NCI-H1417 treated with DMSO at 0.1 percent for 48 hours (cell line): ENCODE results near the gene RSU1.

Experiments
- DNase-seq: peaks from one replicate; lab custom pipeline; 2025; lab: John Stamatoyannopoulos, UW

RSU1 gene

GRCh38 chr10:16822027-16822426 is 4.8 kb upstream of the RSU1 start:
- no peak for DNase-seq

- no peak for DNase-seq
Measured at GRCh38 chr10:16820421-16820820, 3.2 kb upstream of the RSU1 start.

GRCh38 chr10:16820018-16820417 is 2.8 kb upstream of the RSU1 start:
- DNase-seq: no peak

GRCh38 chr10:16819436-16819835 is 2.2 kb upstream of the RSU1 start:
- DNase-seq: no peak

GRCh38 chr10:16819026-16819425 is 1.8 kb upstream of the RSU1 start:
- DNase-seq: no peak

- no peak for DNase-seq
Measured at GRCh38 chr10:16816830-16817124, 447 bp downstream of the RSU1 start.

GRCh38 chr10:16816171-16816570 is 1.1 kb downstream of the RSU1 start:
- no peak for DNase-seq

- DNase-seq: no peak
Measured at GRCh38 chr10:16814012-16814411, 3.2 kb downstream of the RSU1 start.

- DNase-seq: no peak
Measured at GRCh38 chr10:16812676-16813075, 4.5 kb downstream of the RSU1 start.

GRCh38 chr10:16811765-16812164 is 5.5 kb downstream of the RSU1 start:
- no peak for DNase-seq

- no peak for DNase-seq
Measured at GRCh38 chr10:16811292-16811691, 5.9 kb downstream of the RSU1 start.

GRCh38 chr10:16809074-16809718 is 8.0 kb downstream of the RSU1 start:
- no peak for DNase-seq

GRCh38 chr10:16804123-16804522 is 13.1 kb downstream of the RSU1 start:
- DNase-seq: no peak

- DNase-seq: no peak
Measured at GRCh38 chr10:16803464-16803863, 13.8 kb downstream of the RSU1 start.

- DNase-seq: no peak
Measured at GRCh38 chr10:16799621-16800020, 17.6 kb downstream of the RSU1 start.

GRCh38 chr10:16798571-16798970 is 18.7 kb downstream of the RSU1 start:
- DNase-seq: no peak

GRCh38 chr10:16795410-16796073 is 21.7 kb downstream of the RSU1 start:
- no peak for DNase-seq

- DNase-seq: no peak
Measured at GRCh38 chr10:16794005-16794404, 23.2 kb downstream of the RSU1 start.

- DNase-seq: no peak
Measured at GRCh38 chr10:16792675-16793074, 24.5 kb downstream of the RSU1 start.

- no peak for DNase-seq
Measured at GRCh38 chr10:16789765-16790164, 27.5 kb downstream of the RSU1 start.

- DNase-seq: no peak
Measured at GRCh38 chr10:16789261-16789660, 28.0 kb downstream of the RSU1 start.

GRCh38 chr10:16788778-16789177 is 28.4 kb downstream of the RSU1 start:
- no peak for DNase-seq

- DNase-seq: no peak
Measured at GRCh38 chr10:16788125-16788524, 29.1 kb downstream of the RSU1 start.

GRCh38 chr10:16787361-16787791 is 29.8 kb downstream of the RSU1 start:
- DNase-seq: no peak
